NCI-H1092 treated with DMSO at 0.1 percent for 48 hours (cell line): ENCODE results near the gene PARD3.

Source experiments
- DNase-seq: peaks from one replicate; lab custom pipeline; 2025; lab: John Stamatoyannopoulos, UW

Gene PARD3

DNA sequence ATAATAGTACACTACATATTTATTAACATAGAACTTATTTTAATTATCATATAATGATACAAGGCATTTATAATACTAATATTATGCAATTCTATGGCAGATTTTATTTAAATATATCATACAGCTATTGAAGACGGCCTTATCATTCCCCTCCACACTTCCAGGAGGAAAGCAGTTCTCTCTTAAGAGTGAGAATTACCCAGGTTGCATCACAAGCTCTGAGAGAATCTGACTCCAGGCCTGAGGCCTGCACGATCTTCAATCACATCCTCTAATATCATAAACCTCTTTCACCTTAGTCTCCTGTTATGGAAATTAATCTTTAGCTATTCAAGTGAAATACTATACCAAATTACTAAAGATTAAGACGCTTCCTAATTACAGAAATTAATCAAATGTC, 564.4 kb downstream of the PARD3 start:
- no peak for DNase-seq

DNA sequence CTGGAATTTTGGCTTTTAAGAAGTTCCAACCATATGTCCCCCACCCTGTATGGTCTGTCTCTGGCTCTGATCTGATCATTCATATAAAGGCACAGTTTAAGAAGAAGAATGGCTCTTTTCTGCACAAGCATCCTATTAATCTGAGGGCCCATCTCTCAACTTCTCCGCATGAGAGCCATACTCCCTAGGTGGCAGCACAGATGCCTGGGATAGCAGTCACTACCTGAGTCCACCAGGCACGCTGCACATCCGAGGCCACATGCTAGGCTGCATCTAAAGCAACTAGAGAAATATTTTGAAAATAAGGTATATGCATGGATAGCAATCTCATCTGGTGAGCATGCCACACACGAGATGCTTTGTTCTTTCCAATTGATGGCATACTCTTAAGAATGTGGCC, 565.5 kb downstream of the PARD3 start:
- peak; percentile 8 for DNase-seq

DNA sequence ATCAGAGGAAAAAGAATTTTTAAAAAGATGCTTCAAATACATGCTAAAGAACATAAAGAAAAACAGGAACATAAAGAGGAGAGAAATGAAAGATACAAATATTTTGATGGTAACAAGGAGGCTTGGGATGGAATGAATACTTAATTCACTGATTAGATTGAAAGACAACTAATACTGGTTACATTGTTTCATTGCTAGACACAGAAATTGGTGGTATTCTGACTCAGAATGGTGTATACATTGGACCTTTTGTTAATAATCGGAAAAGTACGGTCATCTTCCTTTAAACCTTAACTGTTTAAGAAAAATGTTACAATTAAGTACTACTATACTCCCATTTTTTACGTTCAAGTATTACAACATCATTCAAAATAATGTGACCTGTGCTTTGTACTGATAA, 567.5 kb downstream of the PARD3 start:
- no peak for DNase-seq

DNA sequence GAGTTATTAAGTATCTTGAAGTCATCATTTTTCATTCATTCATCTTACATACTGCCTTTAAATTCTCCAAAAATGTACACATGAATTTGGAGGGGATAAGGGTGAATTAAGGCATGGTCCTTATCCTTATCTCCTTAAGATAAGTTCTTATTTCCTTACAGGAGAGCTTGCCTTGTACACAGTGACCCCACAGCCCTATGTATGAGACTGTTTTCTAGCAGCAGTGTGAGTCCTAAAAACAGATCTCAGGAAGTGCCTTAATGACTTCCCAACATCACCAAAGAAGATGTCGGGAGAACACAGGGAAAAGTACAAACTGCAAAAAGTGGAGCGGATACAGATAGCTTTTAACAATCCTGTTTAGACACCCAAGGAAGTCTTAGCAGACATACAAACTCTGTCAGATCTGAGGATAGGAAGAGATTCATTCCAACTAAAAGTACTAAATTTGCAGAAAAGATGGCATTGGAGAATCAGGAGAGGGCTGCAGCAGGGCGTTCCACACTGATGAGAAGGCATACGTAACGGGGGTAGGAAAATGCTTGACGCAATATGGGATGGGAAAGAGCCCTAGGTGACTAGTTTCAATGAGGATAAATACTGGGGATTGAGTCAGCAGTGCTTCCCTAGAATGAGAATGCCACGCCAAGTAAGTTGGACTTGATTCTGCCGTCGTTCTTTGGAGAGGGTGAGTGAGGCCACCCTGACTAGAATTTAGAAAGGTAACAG, 570.2 kb downstream of the PARD3 start:
- no peak for DNase-seq

DNA sequence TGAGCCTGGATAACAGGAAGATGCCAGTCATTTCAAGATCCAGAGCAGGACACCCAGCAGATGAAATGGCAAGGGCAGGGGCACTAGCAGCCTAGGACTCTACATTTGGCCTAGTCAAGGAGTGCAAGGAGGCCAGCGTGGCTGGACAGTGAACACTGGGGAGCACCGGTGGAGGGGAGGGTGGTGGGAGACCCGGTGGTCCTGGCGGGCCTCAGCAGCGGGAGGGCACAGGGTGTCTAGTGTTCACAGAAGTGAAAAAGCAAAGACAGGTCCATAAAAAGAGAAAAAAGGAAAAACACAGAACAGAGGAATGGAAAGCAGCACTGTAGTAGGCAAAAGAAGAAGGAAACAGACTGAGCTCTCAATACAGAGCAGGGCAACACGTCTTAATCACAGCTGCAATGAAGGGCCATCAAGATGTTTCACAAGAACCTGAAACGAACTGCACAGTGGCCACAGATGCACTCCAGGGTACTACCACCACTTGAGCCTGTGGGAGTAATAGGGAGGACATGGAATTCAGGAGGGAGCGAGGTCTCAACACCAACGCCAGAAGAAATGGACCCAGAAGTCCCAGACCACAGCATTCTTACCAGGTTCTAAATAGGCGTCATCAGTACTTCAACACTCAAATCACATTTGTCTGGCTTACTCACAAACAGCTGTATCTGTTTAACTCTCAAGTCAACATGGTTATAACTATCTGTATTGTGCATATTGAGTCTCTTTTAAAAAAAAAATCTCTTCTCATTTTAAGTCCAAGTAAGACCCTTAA, 573.7 kb downstream of the PARD3 start:
- DNase-seq: no peak

DNA sequence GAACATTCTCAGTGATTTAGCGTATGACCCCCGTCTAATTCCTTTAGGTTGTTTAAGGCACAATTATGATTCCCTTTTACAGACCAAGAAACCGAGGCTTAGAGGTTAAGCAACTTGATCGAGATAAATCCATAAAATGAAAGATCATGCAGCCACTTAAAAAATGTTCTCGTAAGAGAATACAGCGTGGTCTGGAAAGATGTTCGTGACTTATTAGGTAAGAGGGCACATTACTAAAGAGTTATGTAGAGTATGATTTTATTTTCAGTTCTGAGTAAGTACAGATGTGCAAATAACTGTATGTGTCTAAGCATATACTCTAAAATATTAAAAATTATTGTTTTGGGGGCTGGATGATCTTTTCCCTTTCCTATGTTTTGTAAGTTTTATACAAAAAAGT, 575.1 kb downstream of the PARD3 start:
- DNase-seq: no peak

DNA sequence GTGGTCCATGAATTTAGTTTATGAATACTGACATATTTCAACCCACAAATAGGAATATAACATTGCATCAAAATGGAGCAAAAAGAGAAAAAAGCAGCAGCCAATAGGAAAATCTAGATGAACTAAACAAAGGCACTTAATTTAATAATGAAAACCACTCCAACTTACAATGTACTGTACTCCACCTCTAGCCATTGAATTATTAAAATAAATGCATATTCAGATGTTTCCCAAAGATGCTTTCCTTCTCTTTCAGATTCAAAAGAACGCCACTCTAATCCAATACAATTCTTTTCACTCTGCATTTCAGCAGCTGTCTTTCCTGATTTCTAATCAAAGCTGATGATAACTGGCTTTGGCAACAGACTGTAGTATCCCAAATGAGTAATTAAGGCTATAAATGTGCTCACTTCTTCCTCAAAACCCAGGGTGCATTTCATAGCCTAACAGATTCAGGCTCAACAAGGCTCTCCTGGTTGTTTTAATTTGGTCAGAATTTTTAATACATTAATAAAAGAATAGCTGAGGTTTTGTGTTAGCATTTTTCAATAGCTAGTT, 577.1 kb downstream of the PARD3 start:
- no peak for DNase-seq

DNA sequence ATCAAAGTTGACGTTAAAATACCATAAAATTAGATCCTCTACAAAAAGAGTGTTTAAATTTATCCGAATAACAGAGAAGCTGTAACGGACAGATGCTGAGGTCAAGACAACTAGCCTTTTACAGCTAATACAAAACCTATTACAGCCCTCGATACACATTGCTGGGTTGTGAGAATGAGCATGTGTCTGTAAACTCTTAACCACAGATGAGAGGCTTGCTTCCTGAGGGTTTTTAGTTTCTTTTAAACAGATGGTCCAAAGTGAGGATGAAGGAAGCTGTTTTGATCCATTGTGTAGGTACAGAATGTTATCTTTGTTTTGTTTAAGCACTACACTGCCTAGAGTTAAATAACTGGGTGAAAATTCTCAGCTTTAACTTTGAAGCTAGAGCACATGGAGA, 578.2 kb downstream of the PARD3 start:
- no peak for DNase-seq

DNA sequence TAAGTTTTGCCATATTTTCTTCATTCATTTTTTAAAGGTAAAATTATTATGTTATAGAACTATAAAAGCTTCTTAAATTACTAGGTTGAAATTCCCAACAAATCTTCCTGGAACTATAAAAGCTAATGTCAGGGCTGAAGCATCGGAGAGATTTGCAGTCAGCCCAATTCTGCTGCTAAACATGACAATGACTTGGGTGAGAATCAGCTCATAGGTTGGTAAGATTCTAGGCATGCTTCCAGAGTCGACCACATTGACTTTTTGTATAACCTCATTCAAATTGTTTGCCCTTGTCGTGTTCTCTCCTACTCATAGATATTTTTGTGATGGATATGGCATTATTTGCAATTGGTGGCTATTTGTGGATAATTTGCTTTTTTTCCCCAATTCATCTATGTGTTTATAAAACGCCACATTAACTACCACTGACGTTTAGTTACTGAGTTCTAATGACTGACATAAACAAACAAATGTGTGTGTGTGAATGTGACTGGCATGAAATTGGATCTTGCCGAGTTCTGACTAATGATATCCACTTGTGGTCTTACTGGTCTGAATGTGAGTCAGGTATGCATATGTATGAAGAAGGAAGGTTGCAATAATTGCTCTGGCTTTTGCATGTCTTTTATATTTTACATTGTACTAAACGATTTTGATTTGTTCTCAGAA, 579.8 kb downstream of the PARD3 start:
- peak; percentile 52 for DNase-seq

DNA sequence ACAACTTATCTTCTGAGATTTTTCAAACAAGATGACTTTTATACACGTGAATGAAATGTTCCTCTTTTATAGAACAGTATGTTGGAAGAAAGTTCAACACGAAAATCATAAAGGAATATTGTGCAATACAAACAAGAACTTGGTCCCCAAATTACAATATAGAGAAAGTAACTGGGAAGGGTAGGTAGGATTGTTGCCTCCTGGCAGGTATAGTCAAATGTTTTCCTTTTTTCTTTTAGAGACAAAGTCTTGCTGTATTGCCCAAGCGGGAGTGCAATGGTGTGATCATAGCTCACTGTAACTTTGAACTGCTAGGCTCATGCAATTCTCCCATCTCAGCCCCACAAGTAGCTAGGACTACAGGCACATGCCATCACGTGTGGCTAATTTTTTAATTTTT, 582.6 kb downstream of the PARD3 start:
- no peak for DNase-seq

DNA sequence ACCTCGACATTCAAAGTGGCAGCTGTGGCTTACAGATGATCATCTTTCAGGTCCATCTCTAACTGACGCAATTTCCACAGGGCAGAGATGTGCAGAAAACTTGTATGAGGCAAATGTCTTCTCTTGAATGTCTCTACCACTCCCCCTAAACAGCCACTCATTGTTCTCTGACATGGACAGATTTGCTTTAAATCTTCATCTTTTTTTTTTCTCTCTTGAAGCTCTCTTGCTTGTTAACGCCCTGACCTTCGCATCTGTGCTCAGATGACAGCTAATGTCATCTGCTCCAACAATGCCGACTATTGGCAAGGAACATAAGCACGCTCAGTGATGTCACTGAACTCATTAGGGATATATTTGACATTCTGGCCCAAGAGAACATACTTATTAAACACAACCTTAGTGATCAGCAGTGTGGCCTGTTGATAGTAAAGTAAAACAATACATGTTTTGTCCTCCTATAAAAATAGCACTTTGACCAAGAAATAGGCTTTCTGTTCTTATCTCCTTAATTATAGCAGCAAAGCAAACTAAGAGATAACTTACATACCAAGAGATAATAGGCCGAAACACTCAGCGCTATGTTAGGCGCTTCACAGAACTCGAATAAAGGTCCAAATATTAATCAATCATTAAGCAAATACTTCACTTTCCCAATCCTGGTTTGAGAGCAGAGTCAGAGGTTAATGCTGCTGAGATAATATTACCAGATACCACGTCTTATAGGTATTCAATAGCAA, 583.5 kb downstream of the PARD3 start:
- DNase-seq: no peak

DNA sequence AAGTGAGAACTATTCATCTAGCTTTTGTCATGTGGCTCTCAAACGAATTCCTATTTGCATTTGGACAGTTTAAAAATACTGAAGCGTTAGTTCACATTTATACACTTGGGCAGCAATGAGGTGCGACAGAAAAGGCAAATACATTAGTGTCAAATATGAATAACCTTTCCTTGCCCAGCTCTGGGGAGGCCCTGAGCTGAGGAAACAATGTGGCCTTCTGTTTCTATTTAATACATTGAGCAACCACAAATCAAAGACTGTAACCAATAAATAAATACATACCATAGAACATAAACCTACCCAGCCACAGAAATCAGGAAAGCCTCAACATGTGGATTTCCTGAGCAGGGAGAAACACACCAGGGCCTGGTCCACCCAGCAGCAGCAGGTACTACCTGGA, 585.2 kb downstream of the PARD3 start:
- DNase-seq: no peak

DNA sequence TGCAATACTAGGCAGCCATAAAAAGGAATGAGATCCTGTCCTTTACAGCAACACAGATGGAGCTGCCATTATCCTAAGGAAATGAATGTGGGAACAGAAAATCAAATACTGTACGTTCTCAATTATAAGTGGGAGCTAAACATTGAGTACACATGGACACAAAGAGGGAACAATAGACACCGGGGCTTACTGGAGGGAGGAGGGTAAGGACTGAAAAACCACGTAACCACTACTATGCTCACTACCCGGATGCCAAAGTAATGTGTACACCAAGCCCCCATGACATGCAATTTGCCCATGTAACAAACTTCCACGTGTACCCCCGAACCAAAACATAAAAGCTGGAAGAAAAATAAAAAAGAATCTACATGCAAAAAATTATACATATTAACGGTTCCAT, 587.0 kb downstream of the PARD3 start:
- no peak for DNase-seq

DNA sequence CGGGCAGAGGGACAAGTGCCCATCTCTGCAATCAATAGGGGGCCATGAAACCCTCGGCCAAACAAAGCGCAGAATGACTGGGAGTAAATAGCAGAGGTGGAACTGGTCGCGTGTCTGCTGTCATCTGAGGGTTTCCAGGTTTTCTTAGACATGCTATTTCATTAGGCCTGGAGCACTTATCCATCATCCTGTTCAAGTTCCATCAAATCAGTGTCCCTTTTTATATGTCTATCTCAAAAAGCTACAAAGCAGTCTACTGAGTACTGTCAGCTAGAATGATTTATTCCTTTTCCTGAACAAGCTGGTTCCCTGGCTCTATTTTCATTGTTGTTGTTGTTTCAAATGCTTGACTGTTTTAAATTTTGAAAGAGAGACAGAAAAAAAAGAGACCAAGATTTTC, 590.5 kb downstream of the PARD3 start:
- no peak for DNase-seq

DNA sequence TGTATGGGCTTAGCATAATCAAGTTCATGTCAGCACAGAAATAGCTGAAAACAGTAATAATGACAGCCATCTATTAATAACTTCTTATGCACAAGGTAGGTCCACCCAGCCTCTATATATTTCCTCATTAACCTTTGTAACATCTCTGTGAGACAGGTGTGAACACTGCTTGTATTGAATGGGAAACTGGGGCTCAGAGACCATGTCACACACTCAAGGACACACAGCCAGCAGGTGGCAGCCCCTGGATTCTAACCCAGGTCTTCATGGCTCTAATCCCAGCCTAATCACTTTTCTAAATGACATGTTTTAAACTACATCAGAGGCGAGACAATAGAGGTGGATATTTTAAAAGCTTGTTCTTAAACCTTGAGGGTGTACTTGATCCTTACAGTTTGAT, 591.4 kb downstream of the PARD3 start:
- no peak for DNase-seq

DNA sequence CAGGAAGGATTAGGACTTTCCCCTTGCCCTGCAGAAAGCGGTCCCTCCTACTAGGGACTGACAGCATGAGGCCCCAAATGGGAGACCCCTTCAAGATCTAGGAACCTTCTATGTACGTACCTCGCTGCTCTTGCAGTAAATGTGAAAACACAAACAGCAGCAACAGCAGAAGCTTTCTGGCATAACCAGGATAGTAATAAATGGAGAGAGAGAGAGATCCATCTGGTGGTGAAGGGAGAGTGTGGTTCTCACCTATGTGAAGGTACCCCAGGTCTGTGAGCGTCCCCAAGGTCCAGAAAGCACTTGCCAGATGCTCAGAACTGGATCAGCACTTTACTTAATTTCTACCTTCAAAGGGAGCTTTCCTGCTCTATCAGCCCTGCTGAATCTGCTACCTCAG, 592.7 kb downstream of the PARD3 start:
- no peak for DNase-seq

DNA sequence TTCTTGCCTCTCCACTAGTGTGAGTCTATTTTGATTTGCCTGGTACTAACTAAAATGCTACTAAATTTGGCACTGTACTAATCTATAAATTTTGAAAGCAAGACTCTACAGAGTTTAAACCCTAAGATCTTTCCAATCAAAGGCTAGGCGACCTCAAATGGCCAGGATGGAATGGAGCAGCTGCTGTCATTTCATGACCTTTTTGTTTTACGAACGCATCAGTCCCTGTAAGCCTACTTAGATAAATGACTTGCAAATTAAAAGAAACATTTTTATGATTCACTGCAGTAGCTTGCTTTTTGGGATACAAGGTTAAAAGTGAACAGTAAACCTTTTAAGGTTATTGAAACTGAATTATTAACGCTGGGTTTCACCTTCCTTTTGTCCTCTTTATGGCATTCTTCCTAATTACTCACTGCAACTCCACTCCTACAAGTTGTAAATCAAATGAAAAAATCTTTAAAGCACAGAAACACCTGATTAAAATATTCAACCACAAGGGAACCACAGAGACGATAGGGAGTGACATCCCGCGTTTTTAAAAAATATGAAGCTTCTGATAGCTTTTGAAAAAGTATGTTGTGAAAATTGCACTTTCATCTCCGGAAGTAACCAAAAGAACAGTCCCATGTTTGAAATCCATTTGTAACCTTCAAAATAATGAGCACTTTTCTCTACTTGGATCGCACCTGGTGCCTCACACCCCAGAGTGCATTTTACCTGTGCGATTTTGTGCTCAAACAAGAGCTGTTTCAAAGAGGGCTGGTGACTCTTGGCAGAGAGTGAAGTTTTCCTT, 595.1 kb downstream of the PARD3 start:
- DNase-seq: no peak

DNA sequence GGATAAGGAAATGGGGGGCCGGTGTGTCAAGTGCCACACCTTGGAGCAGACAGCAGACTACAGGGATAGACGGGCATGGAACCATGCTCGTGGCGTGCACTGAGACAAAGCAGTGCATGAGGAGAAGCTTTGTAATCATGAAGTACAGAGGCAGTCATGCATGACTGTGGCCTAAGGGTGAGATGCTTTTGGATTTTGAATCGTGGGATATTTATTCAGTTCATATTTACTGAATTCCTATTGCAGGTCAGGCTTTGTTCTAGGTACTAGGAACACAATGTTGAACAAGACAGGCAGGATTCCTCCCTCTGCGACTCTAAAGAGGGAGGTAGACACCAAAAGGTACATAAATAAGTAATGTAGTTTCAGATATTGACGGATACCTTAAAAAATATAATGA, 597.6 kb downstream of the PARD3 start:
- DNase-seq: no peak

DNA sequence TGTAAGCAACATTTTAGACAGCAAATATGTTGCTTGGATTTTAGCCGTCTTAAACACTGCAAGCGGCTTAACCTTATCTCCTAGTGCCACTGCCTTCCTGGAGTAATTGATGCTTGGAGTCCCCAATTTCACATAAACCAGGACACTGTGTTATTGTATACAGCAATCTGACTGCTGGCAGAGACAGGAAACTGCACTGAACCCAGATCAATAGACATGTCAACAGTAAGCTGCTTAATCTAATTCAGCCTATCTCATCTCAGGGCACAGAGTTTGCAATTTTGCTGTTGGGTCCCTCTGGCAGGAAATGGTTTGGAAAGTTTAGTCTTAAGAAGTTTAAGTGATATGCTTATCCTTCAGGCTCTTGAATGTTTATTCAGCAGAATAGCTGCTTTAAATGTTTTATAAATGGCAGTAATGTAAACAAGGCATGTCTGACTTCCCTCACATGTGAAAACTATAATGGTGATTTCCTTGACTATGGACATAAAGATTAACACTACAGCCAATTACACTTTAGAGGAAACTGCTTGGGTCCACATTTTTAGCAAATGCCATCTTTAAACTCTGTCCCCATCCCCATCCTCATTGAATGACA, 598.6 kb downstream of the PARD3 start:
- DNase-seq: no peak

DNA sequence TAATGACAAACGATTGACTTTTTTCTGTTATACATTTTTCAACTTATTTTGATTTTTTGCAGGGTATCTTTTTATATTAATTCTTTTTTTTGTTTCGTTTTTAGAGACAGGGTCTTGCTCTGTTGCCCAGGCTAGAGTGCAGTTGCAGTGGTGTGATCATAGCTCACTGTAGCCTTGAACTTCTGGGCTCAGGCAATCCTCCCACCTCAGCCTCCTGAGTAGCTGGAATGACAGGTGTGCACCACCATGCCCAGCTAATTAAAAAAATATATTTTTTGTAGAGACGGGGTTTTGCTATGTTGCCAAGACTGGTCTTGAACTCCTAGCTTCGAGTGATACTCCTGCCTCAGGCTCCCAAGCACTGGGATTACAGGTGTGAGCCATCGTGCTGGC, 601.3 kb downstream of the PARD3 start:
- no peak for DNase-seq

DNA sequence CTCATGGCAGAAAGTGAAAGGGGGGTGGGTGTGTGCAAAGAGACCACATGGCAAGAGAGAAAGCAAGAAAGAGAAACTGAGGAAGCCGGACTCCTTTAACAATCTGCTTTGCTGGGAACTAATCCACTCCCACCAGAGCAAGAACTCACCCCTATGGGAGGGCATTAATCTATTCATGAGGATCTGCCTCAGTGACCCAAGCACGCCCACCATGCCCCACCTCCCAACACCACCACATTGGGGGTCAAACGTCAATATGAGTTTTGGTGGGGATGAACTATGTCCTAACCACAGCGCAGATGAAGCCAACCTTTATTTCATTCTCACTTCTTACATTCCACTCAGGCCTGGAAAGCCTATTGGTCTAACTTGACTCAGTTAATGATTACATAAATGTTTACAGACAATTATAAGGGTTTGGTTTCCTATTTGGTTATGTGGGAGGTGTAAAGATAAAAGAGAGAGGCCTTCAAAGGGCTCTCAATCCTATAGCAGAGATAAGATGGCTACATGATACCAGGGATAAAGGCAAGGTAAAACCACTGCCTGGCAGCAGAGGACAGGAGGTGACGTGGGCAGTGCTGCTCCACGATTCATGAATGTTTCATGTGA, 601.8 kb downstream of the PARD3 start:
- DNase-seq: no peak
